H1 (cell line): ENCODE measurements around the gene EGFR. TPM values are rescaled to one million over a fixed set of nuclear protein-coding genes. Genes with fewer than 3 reads are reported as not detected.

Source experiments
- CTCF ChIA-PET: fragments of 300-600 bp; sonication (Branson Sonifier 250); formaldehyde crosslinking; loops from one replicate; lab custom pipeline; 2021; ENCODE audit not compliant: partially characterized antibody; lab: Charles Lee
- POLR2A ChIA-PET: fragments of 300-600 bp; sonication (Branson Sonifier 250); formaldehyde crosslinking; loops from one replicate; lab custom pipeline; 2021; ENCODE audit warnings: inconsistent platforms; ENCODE audit not compliant: partially characterized antibody; lab: Charles Lee
- DNase-seq, 2 experiments: peaks; one replicate each; pipeline versions ENCODE4 v3.0.0 to v3.0.0-alpha.2; 2010 to 2022; ENCODE audit warnings: low spot score in 2 of 2, low read depth in 1 of 2, mixed read lengths in 1 of 2
- FAIRE-seq: peaks from 2 replicates; lab custom pipeline; 2011; peaks lifted over from hg19 to GRCh38; lab: Jason Lieb, UNC
- H2AFZ ChIP-seq: 2 replicates; pipeline ENCODE4 v1.8.1; 2012; ENCODE audit warnings: low read length, inconsistent platforms
- H2AK5ac ChIP-seq: 2 replicates; pipeline ENCODE4 v1.6.1; 2013; ENCODE audit warnings: low read depth, low read length
- H2BK120ac ChIP-seq: replicated peaks from 2 replicates; pipeline ENCODE3; 2013; ENCODE audit warnings: low read depth, low read length, inconsistent platforms
- H2BK12ac ChIP-seq: 2 replicates; pipeline ENCODE4 v1.6.1; 2013; ENCODE audit warnings: low read depth, low read length
- H2BK15ac ChIP-seq: 2 replicates; pipeline ENCODE4 v1.6.1; 2013; ENCODE audit warnings: low read length
- H2BK20ac ChIP-seq: 2 replicates; pipeline ENCODE4 v1.6.1; 2013; ENCODE audit warnings: low read length
- H2BK5ac ChIP-seq: 2 replicates; pipeline ENCODE4 v1.6.1; 2013; ENCODE audit warnings: low read depth, low read length
- H3K14ac ChIP-seq: 2 replicates; pipeline ENCODE4 v1.6.1; 2013; ENCODE audit warnings: inconsistent platforms; ENCODE audit not compliant: insufficient read length
- H3K18ac ChIP-seq: 2 replicates; pipeline ENCODE4 v1.6.1; 2013; ENCODE audit warnings: low read length; ENCODE audit errors: extremely low read depth
- H3K23ac ChIP-seq: 2 replicates; pipeline ENCODE4 v1.6.1; 2013; ENCODE audit warnings: inconsistent platforms; ENCODE audit not compliant: insufficient read length
- H3K23me2 ChIP-seq: 2 replicates; pipeline ENCODE4 v1.6.1; 2013; ENCODE audit warnings: low read depth, low read length
- H3K27ac ChIP-seq: 2 replicates; pipeline ENCODE4 v1.6.1; 2011; ENCODE audit warnings: low read depth, low read length, inconsistent platforms
- H3K27me3 ChIP-seq, 4 experiments: replicated peaks in 1 of 4; 1 replicate in 1 of 4; 2 replicates in 3 of 4; pipeline versions ENCODE4 v1.6.1 to v1.8.1; 2011 to 2013; ENCODE audit warnings: low read length in 3 of 4, mild to moderate bottlenecking in 3 of 4, inconsistent platforms in 2 of 4, mixed read lengths in 2 of 4, moderate library complexity in 1 of 4; ENCODE audit not compliant: control insufficient read depth in 3 of 4, insufficient read depth in 3 of 4; ENCODE audit errors: extremely low read depth in 1 of 4
- H3K36me3 ChIP-seq, 4 experiments: 2 replicates each; pipeline versions ENCODE4 v1.6.1 to v1.8.1; 2011 to 2013; ENCODE audit warnings: mild to moderate bottlenecking in 4 of 4, low read length in 3 of 4, moderate library complexity in 2 of 4, control low read depth in 1 of 4, inconsistent platforms in 1 of 4; ENCODE audit not compliant: insufficient read depth in 4 of 4, control insufficient read depth in 2 of 4
- H3K4ac ChIP-seq: replicated peaks from 2 replicates; pipeline ENCODE3; 2013; ENCODE audit warnings: low read length, low read depth, mixed read lengths, inconsistent platforms; ENCODE audit not compliant: insufficient read length
- H3K4me1 ChIP-seq, 4 experiments: replicated peaks in 1 of 4; 1 replicate in 1 of 4; 2 replicates in 3 of 4; pipeline versions ENCODE4 v1.6.1 to v1.8.1; 2011 to 2013; ENCODE audit warnings: low read length in 3 of 4, inconsistent platforms in 2 of 4, mixed read lengths in 1 of 4; ENCODE audit not compliant: insufficient read depth in 4 of 4, control insufficient read depth in 3 of 4
- H3K4me2 ChIP-seq, 2 experiments: 2 replicates each; pipeline versions ENCODE4 v1.6.1 to v1.8.1; 2011 to 2013; ENCODE audit warnings: low read depth in 2 of 2, low read length in 2 of 2, control low read depth in 1 of 2, inconsistent platforms in 1 of 2, mild to moderate bottlenecking in 1 of 2; ENCODE audit not compliant: insufficient read depth in 1 of 2
- H3K4me3 ChIP-seq, 4 experiments: fragments of 200-600, 300-600 bp in 1 of 4; sonication (generic), shearing (Covaris generic), sonication (Bioruptor Twin) in 1 of 4; 2 replicates each; pipeline versions ENCODE4 v1.5.1 to v1.8.1; 2011 to 2016; ENCODE audit warnings: low read length in 4 of 4, low read depth in 3 of 4, control low read depth in 2 of 4, inconsistent platforms in 2 of 4, mild to moderate bottlenecking in 2 of 4, mixed read lengths in 1 of 4, moderate library complexity in 1 of 4; ENCODE audit not compliant: insufficient read depth in 2 of 4; ENCODE audit errors: extremely low read depth in 1 of 4
- H3K56ac ChIP-seq: replicated peaks from 2 replicates; pipeline ENCODE3; 2013; ENCODE audit warnings: low read depth, mild to moderate bottlenecking, mixed read lengths, low read length, inconsistent platforms; ENCODE audit not compliant: insufficient read length
- H3K79me1 ChIP-seq: 2 replicates; pipeline ENCODE4 v1.6.1; 2013; ENCODE audit warnings: low read depth, low read length, control low read depth
- H3K79me2 ChIP-seq, 2 experiments: 2 replicates each; pipeline versions ENCODE4 v1.6.1 to v1.8.1; 2012 to 2013; ENCODE audit warnings: low read length in 2 of 2, mild to moderate bottlenecking in 2 of 2, inconsistent platforms in 1 of 2; ENCODE audit not compliant: insufficient read depth in 2 of 2, control insufficient read depth in 1 of 2
- H3K9ac ChIP-seq, 4 experiments: replicated peaks in 1 of 4; 1 replicate in 1 of 4; 2 replicates in 3 of 4; pipeline versions ENCODE4 v1.6.1 to v1.8.1; 2011 to 2013; ENCODE audit warnings: low read depth in 3 of 4, low read length in 3 of 4, control low read depth in 2 of 4, mild to moderate bottlenecking in 2 of 4, moderate library complexity in 2 of 4, inconsistent platforms in 1 of 4; ENCODE audit errors: extremely low read depth in 1 of 4
- H3K9me3 ChIP-seq, 2 experiments: 2 replicates each; pipeline versions ENCODE4 v1.6.1 to v1.8.1; 2012 to 2013; ENCODE audit warnings: mild to moderate bottlenecking in 2 of 2, moderate library complexity in 2 of 2, control low read depth in 1 of 2, inconsistent platforms in 1 of 2, low read depth in 1 of 2, low read length in 1 of 2, mixed read lengths in 1 of 2; ENCODE audit not compliant: insufficient read depth in 2 of 2
- H4K20me1 ChIP-seq, 2 experiments: replicated peaks in 1 of 2; 2 replicates each; pipeline versions ENCODE3 to v1.8.1; 2011 to 2013; ENCODE audit warnings: inconsistent platforms in 2 of 2, low read length in 2 of 2, mild to moderate bottlenecking in 1 of 2; ENCODE audit not compliant: insufficient read depth in 2 of 2, control insufficient read depth in 1 of 2
- H4K5ac ChIP-seq: 2 replicates; pipeline ENCODE4 v1.6.1; 2013; ENCODE audit warnings: low read length, low read depth, mixed read lengths, inconsistent platforms; ENCODE audit not compliant: insufficient read length
- H4K8ac ChIP-seq: 2 replicates; pipeline ENCODE4 v1.8.0; 2013; ENCODE audit warnings: mild to moderate bottlenecking, moderate library complexity, low read length, inconsistent platforms; ENCODE audit not compliant: insufficient read depth; ENCODE audit errors: extremely low read depth
- H4K91ac ChIP-seq: replicated peaks from 2 replicates; pipeline ENCODE3; 2013; ENCODE audit warnings: low read length, mixed read lengths, inconsistent platforms; ENCODE audit not compliant: insufficient read length
- HDAC6 ChIP-seq: IDR thresholded peaks from one replicate; pipeline ENCODE4 v1.7.1; 2012; ENCODE audit warnings: low read depth, mild to moderate bottlenecking, inconsistent platforms, low read length, moderate library complexity
- KDM1A ChIP-seq: fragments of 200-600, 300-600 bp; sonication (generic); IDR thresholded peaks from 2 replicates; pipeline ENCODE4 v1.7.1; 2016; ENCODE audit warnings: mild to moderate bottlenecking, low read length, borderline replicate concordance
- TCF12 ChIP-seq: IDR thresholded peaks from 2 replicates; pipeline ENCODE4 v1.6.1; 2011; ENCODE audit warnings: low read depth, mild to moderate bottlenecking, low read length
- YY1 ChIP-seq: IDR thresholded peaks from 2 replicates; pipeline ENCODE4 v1.6.1; 2011; ENCODE audit warnings: low read depth, mild to moderate bottlenecking, low read length
- WGBS, 2 experiments: shearing (Covaris generic) in 1 of 2; methylation state at CpG; one replicate each; pipeline versions ENCODE4 v1.1.6 to v1.1.7; 2013 to 2015; ENCODE audit warnings: low lambda C conversion rate in 2 of 2, mixed read lengths in 2 of 2, inconsistent platforms in 1 of 2, low coverage in 1 of 2, missing lambda C conversion rate in 1 of 2; ENCODE audit not compliant: insufficient replicate concordance in 2 of 2, insufficient coverage in 1 of 2, insufficient read length in 1 of 2; ENCODE audit errors: extremely low coverage in 1 of 2, missing lambda C conversion rate in 1 of 2; 5-methylcytosine and 5-hydroxymethylcytosine counted together
- polyA plus RNA-seq, 7 experiments: library from polyadenylated mRNA; depleted of rRNA in 3 of 7; stranded (reverse) in 5 of 7; unstranded in 2 of 7; fragments of >200 nt in 5 of 7; fragments of 200-250 nt in 2 of 7; gene quantifications; 1 replicate in 5 of 7; 2 replicates in 1 of 7; 4 replicates in 1 of 7; pipeline versions ENCODE4 v1.2.1 to v1.2.3, GENCODE V29; 2011 to 2013; ENCODE audit warnings: missing spikeins in 2 of 7, mixed read lengths in 2 of 7
- total RNA-seq: library from RNA; stranded (reverse); fragmentation: NEBNext Ultra II Directional; extraction: Animal tissue kit (Norgen Biotek cat#: 25700); gene quantifications from 2 replicates; pipeline ENCODE4 v1.2.1, GENCODE V29; 2021

The EGFR gene
- total and polyA plus RNA-seq, 2 of the 8 experiments (the other 6 are each of a cell fraction or from before 2014, with no cell fraction given): 1.9 to 5.8 TPM

GRCh38 chr7:54989453-54990225 lies 29.2 kb upstream of the EGFR start:
- Histone ChIP-seq H3K4me1 (no peaks in the 10 kb centered on the region), H3K56ac (no peak overlapping the region), H3K23ac (no peak overlapping the region), H2BK120ac (no peak overlapping the region), H4K8ac (no peak overlapping the region), H2AK5ac (no peak overlapping the region), H2BK12ac (no peak overlapping the region), H3K4me3 (no peak overlapping the region), H3K27ac (no peak overlapping the region), H3K27me3 (peaks cover 0 to 1% (median 0%) of the 10 kb centered on the region in 4 experiments; a peak in 1 of 7 replicates), H2BK5ac (no peak overlapping the region), H3K14ac (no peak overlapping the region), H3K79me1 (no peaks in the 10 kb centered on the region), H4K5ac (no peak overlapping the region), H4K20me1 (no peaks in the 10 kb centered on the region), H3K9me3 (no peaks in the 10 kb centered on the region), H2AFZ (no peak overlapping the region), H3K4ac (no peak overlapping the region), H3K18ac (no peak overlapping the region), H3K4me2 (no peak overlapping the region), H3K23me2 (no peaks in the 10 kb centered on the region), H3K9ac (no peak overlapping the region), H2BK20ac (no peak overlapping the region), H2BK15ac (no peak overlapping the region), H3K79me2 (no peaks in the 10 kb centered on the region), H3K36me3 (no peaks in the 10 kb centered on the region), H4K91ac (no peak overlapping the region)
- ChIA-PET CTCF (no interaction called here), POLR2A (no interaction called here)
- 94% methylated on average over 4 of the region's 4 CpGs; no CpG with 5 or more reads in 1 of the 2 experiments for WGBS, 2 experiments
- FAIRE-seq (no peak), DNase-seq (no peak)
- TF ChIP-seq YY1 (no peak), TCF12 (no peak), HDAC6 (no peak), KDM1A (no peak)
